Stimulated activated CD4-positive, alpha-beta T cell treated with anti-CD3 and anti-CD28 coated beads, Interleukin-12 subunit alpha, Interleukin-12 subunit beta, amount 100 ng/mL, for 24 hours (primary cell): Measurements from ENCODE around the gene MYBPHL.

Experiments used
- DNase-seq, 2 experiments: peaks; one replicate each; pipeline ENCODE4 v3.0.0-alpha.2; 2020; ENCODE audit warnings: low read depth in 2 of 2

MYBPHL gene, protein sequence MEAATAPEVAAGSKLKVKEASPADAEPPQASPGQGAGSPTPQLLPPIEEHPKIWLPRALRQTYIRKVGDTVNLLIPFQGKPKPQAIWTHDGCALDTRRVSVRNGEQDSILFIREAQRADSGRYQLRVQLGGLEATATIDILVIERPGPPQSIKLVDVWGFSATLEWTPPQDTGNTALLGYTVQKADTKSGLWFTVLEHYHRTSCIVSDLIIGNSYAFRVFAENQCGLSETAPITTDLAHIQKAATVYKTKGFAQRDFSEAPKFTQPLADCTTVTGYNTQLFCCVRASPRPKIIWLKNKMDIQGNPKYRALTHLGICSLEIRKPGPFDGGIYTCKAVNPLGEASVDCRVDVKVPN

GRCh38 chr1:109306832-109307273, at the start of gene MYBPHL:
Gene MYBPHL (minus strand): TSS chr1:109307011. CDS start chr1:109306991, 20 bp downstream.
- DNase-seq, result no peak

DNA sequence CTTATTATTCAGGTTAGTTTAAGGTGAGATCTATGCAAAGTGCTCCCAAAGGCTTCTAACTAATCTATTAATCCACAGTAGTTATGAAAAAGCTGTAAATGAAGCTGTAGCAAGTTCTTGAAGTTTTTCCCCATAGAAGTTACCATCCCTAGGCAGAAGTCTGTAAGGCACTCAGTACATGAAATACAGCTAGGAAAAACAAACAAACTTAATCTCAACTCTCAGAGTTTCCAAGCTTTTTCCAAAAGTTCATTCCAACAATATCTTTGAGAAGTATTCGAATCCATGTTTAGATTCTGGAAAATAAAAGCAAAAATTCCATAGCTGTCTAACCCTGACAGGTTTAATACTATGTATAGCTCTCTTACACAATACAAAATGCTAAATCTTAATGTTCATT, 49.7 kb upstream of the MYBPHL start:
- DNase-seq, result no peak

DNA sequence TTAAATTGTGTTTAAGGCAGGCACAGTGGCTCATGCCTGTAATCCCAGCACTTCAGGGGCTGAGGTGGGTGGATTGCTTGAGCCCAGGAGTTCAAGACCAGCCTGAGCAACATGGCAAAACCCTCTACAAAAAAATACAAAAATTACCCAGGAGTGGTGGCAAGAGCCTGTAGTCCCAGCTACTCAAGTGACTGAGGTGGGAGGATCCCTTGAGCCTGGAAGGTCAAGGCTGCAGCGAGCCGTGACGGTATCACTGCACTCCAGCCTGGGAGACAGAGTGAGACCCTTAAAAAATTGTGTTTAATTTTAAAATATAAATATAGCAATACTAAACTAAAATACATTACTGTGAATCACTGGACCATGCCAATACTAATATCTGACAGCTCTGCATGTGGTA, 48.1 kb upstream of the MYBPHL start:
- DNase-seq, result no peak

GRCh38 chr1:109351457-109351856, 44.6 kb upstream of the MYBPHL start:
- no peak for DNase-seq

DNA sequence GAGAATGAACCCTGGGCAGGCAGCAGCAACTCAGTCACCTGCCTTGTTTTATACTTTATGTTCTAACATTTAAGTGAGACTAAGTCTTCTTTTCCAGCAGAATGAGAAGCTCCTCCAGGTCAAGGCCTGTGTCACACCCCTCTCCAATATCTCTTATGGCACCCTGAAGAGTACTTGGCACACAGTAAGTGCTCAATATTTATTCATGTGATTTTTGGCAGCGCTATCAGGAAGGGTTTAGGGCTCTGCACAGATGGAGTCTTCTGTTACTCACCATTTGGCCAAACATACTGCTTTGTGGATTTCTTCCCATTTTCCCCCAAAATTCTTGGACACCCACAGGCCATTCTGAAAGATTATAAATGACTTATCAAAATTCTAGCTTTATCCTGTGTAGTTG, 43.8 kb upstream of the MYBPHL start:
- no peak for DNase-seq

GRCh38 chr1:109350182-109350581, 43.4 kb upstream of the MYBPHL start:
- no peak for DNase-seq

GRCh38 chr1:109347511-109347910, 40.7 kb upstream of the MYBPHL start:
- DNase-seq, result no peak

DNA sequence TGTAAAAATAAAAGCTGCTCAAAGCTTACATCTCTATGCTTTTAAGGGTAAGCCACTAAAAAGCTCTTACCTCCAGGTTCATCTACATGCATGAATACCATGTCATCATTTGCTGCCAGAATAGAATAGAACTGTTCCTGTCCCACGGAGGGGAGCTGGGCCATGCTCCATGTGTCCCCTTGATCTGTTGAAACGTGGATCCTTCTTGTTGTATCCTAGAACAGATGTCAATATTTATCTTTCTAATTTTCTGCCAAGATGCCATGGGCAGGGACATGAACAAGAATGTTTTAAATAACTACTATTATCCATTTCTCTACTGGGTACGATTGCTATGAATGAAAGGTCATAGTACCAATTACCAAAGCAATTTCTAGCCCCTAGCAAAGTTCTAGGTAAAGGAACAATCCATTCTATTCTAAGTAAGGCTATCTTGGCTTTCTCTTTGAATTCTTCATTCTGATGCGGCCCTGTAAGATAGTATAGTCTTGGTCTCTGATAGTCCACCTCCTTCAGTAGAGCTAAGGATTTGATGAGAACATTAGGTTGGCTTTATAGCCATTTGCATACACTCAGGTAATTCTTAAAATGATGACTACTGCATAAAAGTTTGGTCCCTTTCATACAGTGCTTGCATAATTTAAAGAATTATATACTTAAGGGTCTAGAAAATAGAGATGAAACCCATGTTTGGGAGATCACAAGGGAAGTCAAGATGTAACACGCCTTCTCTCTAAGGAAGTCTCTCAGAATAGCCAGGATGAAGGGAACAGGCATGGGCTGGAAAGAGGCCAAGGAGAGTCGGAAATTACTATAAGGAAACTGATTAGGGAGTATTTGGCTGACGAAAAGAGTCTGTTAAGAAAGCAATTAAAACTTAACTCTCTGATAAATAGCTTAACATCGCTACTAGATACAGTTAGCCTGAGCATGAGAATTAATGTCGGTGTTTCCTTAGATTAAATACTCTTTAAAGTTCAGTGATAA, 35.4 kb upstream of the MYBPHL start:
- DNase-seq, result no peak

GRCh38 chr1:109338608-109339007, 31.8 kb upstream of the MYBPHL start:
- no peak for DNase-seq

GRCh38 chr1:109338091-109338490, 31.3 kb upstream of the MYBPHL start:
- no peak for DNase-seq

- no peak for DNase-seq
Measured at GRCh38 chr1:109335091-109335490, 28.3 kb upstream of the MYBPHL start.

GRCh38 chr1:109331113-109331512, 24.3 kb upstream of the MYBPHL start:
- DNase-seq, result no peak

DNA sequence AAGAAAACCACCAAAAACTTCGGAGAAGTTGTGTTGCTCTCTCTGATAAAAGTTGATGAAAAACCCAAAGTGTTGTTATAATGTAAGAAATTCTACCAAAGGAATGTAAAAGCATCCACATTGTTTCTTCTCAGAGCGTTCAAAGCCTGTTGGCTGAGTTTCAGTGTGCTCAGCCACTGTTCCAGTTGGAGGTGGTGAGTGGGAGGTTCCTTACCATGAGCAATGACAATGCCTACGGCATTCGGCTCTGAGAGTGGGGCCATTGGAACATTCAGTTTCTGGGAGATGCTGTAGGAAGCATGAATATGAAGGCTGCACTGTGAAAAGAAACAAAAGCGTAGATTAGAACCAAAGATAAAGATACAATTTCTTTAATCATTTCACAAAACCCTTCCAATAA, 20.5 kb upstream of the MYBPHL start:
- no peak for DNase-seq

DNA sequence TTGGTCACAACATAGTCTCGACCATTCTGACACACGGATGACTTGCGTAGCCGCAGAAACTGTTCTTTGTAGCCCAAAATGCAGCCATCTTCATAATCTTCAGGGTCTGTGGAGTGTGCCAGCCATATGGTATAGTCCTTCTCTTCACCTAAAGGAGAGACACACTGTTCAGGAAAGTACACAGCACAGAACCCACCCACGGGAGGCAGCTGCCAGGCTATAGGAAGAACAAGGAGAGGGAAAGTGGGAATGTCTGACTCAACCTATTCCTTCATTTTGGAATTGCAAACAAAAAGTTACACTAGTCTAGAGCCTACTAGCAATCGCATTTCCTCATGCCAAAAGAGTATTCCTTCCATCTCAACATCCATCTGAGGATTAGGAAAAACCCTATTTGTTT, 16.2 kb upstream of the MYBPHL start:
- DNase-seq, result no peak

- no peak for DNase-seq
Measured at GRCh38 chr1:109319114-109319513, 12.3 kb upstream of the MYBPHL start.

GRCh38 chr1:109316506-109316905, 9.7 kb upstream of the MYBPHL start:
- no peak for DNase-seq

DNA sequence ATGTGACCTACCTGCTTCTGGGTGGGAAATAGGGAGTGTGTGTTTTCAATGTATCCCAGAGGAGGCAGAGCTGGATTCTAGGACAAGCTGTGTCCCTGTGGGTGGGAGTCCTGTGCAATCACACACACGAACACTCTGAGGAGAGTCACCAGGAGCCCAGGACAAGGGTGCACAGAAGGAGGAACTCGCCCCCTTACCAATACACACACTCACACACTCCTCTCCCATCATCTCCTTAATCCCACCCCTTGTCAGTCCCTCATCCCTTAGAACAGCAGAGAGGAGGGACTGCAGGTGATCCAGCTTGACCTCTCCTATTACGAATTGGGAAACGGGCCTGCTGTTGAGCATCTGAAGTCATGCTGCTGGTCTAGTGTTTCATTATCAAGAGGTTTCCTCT, 8.5 kb upstream of the MYBPHL start:
- no peak for DNase-seq

GRCh38 chr1:109314795-109315194, 8.0 kb upstream of the MYBPHL start:
- DNase-seq, result no peak

- no peak for DNase-seq
Measured at GRCh38 chr1:109312978-109313775, 6.4 kb upstream of the MYBPHL start.

DNA sequence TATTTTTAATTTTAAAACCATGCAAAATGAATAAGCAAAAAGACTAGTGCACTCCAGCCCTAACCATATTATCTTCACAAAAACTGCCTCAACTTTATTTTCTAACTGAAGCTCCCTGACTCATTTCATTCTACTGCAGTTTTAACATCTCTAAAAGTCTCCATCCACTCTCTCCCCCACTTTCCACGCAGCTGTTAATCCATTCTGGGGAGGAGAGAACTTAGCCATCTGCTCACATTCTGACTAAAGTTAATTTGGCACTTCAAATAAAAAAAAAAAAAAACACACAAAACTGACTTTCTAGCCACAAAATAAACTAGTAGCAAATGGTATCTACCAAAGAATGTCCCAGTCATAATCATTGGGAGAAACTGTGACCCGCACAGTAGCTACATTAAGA, 5.4 kb upstream of the MYBPHL start:
- DNase-seq, result no peak

- no peak for DNase-seq
Measured at GRCh38 chr1:109309347-109309746, 2.5 kb upstream of the MYBPHL start.
